ENCODE results near the gene PLGLB1.
"Not testable (repeated sequence)": the region's sequence is repeated elsewhere in the genome, so short reads cannot be mapped to it uniquely, and the experiment has no call there.

The PLGLB1 gene

GRCh38 chr2:87021744-87022143 lies at the start of gene PLGLB1:
Gene PLGLB1, minus strand, starts transcription at chr2:87021844. Its CDS starts 61 bp downstream, at chr2:87021783.
- FAIRE-seq = not testable (repeated sequence)

DNA sequence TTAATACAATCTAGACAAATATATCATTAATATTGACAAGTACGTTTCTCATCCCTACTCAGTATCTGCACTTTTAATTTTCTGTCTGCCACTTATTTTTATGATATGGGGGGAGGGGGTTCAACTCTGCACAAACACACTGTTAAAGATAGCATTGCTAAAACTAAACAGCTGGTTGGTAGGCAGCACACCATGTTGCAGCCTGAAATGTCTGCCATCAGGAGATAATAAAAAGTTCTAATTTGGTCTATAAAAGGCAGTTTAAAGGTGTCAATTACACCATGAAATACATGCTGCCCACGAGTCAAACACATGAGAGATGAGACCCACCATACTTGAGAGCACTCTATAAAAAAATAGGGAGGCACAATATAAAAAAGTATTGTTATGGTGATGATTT lies 42.7 kb upstream of the PLGLB1 start:
- not testable (repeated sequence) for FAIRE-seq

GRCh38 chr2:87063431-87063830 lies 41.8 kb upstream of the PLGLB1 start:
- not testable (repeated sequence) for FAIRE-seq

- FAIRE-seq = not testable (repeated sequence)
Measured at GRCh38 chr2:87061519-87061918, 39.9 kb upstream of the PLGLB1 start.

GRCh38 chr2:87057606-87058005 lies 36.0 kb upstream of the PLGLB1 start:
- FAIRE-seq = not testable (repeated sequence)

DNA sequence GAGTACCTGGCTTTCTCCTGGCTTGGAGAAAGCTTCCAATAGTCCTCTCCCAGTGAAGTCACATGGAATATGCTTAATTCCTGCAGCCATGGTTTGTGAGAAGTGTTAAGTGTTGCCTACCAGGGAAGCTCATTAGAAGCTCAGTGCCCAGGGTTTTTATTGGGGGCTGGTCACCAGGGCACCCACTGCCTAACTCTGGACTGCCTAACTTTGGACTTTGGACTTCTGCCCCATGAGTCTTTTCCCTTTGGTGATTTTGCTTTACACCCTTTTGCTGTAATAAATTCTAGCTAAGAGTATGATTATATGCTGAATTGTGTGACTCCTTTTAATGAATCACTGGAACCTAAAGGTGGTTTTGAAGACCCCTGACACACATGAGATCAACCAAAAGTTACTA lies 35.2 kb upstream of the PLGLB1 start:
- not testable (repeated sequence) for FAIRE-seq

DNA sequence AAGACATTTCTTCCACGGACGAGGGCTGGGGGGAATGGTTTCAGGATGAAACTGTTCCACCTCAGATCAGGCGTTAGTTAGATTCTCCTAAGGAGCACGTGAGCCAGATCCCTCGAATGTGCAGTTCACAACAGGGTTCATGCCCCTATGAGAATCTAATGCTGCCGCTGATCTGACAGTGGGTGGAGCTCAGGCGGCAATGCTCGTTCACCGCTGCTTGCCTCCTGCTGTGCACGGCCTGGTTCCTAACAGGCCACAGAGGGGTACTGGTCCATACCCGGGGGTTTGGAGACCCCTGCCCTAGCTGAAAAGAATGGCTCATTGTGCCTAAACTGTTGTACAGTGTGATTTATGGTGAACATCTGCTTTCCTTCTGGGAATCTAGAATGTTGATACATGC lies 34.8 kb upstream of the PLGLB1 start:
- not testable (repeated sequence) for FAIRE-seq

DNA sequence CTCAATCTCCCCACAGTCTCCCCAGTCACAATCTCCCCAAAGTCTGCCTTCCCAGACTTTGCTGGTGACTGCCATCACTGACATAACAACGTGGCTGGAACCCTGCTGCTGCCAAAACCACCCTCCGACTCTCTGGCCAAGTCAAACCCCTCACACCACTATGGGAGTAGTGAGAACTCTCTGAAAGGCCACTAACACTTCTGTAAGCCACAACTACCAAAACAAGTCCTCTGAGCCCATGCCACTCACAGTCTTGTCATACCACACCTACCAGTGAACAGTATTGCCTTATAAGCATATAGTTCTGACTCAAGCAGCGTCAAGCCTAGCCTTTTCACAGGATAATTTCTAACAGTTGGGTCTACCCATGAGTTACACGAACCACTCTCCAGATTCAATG lies 32.7 kb upstream of the PLGLB1 start:
- not testable (repeated sequence) for FAIRE-seq

GRCh38 chr2:87041321-87041978 lies 19.8 kb upstream of the PLGLB1 start:
- FAIRE-seq = not testable (repeated sequence)

- FAIRE-seq = not testable (repeated sequence)
Measured at GRCh38 chr2:87028607-87029006, 7.0 kb upstream of the PLGLB1 start.

- FAIRE-seq = not testable (repeated sequence)
Measured at GRCh38 chr2:87026816-87027215, 5.2 kb upstream of the PLGLB1 start.

DNA sequence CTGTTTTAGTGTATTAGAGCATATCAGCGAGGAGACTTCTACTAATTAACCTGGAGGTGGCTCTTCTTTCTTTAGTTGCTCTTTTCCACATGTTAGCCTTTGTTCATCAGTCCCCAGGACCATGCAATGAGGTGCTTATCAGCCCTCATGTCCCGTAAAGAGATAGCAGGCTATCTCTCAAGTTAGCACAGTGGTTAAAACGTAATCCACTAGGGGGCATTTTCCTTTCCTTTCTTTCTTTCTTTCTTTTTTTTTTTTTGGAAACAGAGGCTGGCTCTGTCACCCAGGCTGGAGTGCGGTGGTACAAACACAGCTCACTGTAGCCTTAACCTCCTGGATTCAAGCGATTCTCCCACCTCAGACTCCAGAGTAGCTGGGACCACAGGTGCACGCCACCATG lies 4.3 kb upstream of the PLGLB1 start:
- not testable (repeated sequence) for FAIRE-seq

GRCh38 chr2:87023988-87024615 lies 2.5 kb upstream of the PLGLB1 start:
- not testable (repeated sequence) for FAIRE-seq

DNA sequence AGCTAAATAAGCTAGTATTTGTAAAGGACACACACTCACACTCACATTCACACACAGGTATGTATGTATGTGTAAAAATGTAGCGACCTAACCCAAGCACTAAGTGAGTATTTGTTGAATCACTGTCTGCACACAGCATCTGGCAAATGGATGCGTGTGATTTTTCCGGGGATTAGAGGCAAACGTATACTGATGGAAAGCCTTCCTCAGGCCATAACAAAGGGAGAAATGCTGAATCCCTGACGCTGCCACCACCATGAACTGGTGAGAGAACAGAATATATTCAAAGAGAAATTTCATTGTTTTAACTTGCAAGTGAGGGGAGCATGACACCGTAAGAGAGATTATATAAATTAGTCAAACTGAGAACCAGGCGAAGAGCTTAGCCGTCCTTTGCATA lies 601 bp downstream of the PLGLB1 start:
- not testable (repeated sequence) for FAIRE-seq

DNA sequence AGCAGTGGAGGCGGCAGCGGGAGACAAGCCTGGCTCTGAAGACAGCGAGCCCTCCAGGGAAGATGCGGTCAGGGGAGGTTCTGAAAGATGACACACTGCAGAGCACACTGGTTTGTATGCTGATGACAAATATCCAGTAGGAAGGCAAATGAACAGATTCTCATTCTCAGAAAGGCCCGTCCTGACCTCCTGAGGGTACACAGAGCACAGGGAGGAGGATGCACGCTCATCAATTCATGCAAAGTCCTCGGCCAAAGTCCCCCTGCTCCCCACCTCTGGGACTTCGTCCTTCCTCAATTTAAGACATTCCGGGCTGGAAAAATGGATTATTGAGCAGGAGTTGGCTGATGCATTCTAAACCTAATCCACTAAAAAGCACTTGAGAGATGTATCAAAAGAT lies 2.6 kb downstream of the PLGLB1 start:
- FAIRE-seq = not testable (repeated sequence)

DNA sequence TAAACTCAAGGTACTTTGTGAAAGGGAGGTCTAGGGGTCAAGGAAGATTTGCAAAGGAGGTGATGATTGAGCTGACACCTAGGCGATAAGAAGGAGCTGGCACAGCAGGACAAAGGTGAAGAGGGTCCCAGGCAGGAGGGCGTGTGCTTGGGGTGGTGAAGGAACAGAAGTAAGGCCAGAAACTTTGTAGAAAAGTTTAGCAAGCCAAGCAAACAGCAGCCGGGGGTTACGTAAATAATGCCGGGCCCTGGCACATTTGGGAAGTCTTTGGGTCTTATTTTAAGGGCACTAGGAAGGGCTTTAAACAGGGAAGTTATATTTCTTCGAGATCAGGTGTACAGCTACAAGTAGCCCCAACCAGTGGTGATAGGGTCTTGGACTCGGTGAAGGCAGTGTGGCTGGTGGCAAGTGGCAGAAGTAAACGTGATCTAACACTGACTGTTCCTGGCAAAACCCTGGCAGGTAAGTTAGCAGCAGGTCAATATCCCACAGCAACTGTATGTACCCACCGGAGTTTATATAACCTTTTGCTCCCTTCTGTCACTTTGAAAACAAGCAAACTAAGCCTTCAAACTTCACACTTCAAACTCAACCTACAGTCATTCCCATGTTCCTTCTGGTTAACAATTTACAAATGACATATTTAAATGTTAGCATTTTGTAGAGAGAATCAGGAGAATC lies 7.0 kb downstream of the PLGLB1 start:
- not testable (repeated sequence) for FAIRE-seq

GRCh38 chr2:87004398-87004797 lies 17.2 kb downstream of the PLGLB1 start:
- not testable (repeated sequence) for FAIRE-seq
